ENCODE results near the gene TCAIM. TPM values are rescaled to one million over a fixed set of nuclear protein-coding genes. Genes with fewer than 3 reads are reported as not detected.

TCAIM gene
- total RNA-seq, 6 donors from 2014 or later = 10.5 to 33.5 (median 19.6) TPM

- WGBS, 2 donors = 76 to 80% methylated on average over 2 of the region's 2 CpGs
- DNase-seq = no peak
These were observed 8.1 kb upstream of the TCAIM start for GRCh38 chr3:44330444-44330843.

DNA sequence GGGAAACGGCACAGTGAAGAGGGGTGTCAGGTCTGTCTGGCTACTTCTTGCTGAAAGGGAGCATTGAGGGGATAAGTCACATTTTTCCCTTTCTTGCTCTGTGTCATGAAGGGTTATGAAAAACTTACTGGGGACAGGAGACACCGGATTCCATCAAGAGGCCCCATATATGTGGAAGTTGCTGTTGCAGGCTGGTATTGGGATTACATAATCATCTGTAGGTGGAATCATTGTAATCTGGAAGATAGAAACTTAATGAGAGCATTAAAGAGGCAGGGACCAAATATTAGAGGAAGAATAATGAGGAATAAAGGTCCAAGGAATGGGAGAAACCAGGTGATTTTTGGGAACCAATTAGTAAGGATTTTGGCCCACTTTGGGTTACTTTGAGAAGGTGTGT, 4.2 kb upstream of the TCAIM start:
- no peak overlapping the region for H3K4me3 ChIP-seq
- H3K27ac ChIP-seq = no peak overlapping the region
- TF ChIP-seq EP300 (IDR thresholded peaks at IDR 0.05) (no peak), POLR2AphosphoS5 (IDR thresholded peaks at IDR 0.05) (no peak), POLR2A (IDR thresholded peaks at IDR 0.05) (no peak), CTCF (IDR thresholded peaks at IDR 0.05) (no peak)
- 84 to 86% methylated on average over 2 of the region's 2 CpGs for WGBS, 2 donors
- H3K4me1 ChIP-seq = peaks cover 0 to 10% (median 6%) of the 10 kb centered on the region in 4 donors
- H3K36me3 ChIP-seq = no peaks in the 10 kb centered on the region
- H3K9me3 ChIP-seq = no peaks in the 10 kb centered on the region
- ATAC-seq (ENCODE audit: low FRiP score in 2 of 2) (no peak), DNase-seq (no peak)
- no peaks in the 10 kb centered on the region for H3K27me3 ChIP-seq

More at GRCh38 chr3:44330444-44330843, 8.1 kb upstream of the TCAIM start:
- H3K27ac ChIP-seq = no peak overlapping the region
- no peak for ATAC-seq (ENCODE audit: low FRiP score in 2 of 2)
- no peak overlapping the region for H3K4me3 ChIP-seq
- H3K27me3 ChIP-seq = no peaks in the 10 kb centered on the region
- no peaks in the 10 kb centered on the region for H3K4me1 ChIP-seq
- TF ChIP-seq POLR2A (IDR thresholded peaks at IDR 0.05) = no peak
- no peak for TF ChIP-seq CTCF (IDR thresholded peaks at IDR 0.05)
- no peak for TF ChIP-seq EP300 (IDR thresholded peaks at IDR 0.05)
- TF ChIP-seq POLR2AphosphoS5 (IDR thresholded peaks at IDR 0.05) = no peak
- H3K36me3 ChIP-seq = no peaks in the 10 kb centered on the region
- H3K9me3 ChIP-seq = no peaks in the 10 kb centered on the region

- Histone ChIP-seq H3K4me3 (peak overlapping the region in 3 of 4 donors; percentile 67 to 75 (median 73)), H3K9me3 (no peaks in the 10 kb centered on the region), H3K4me1 (peaks cover 23 to 40% (median 24%) of the 10 kb centered on the region in 4 donors), H3K27ac (peak overlapping the region; percentile 95 to 99 (median 97)), H3K36me3 (no peaks in the 10 kb centered on the region), H3K27me3 (no peaks in the 10 kb centered on the region)
- TF ChIP-seq POLR2AphosphoS5 (IDR thresholded peaks at IDR 0.05) (no peak), POLR2A (IDR thresholded peaks at IDR 0.05) (no peak), EP300 (IDR thresholded peaks at IDR 0.05) (no peak), CTCF (IDR thresholded peaks at IDR 0.05) (peak in 1 of 6 experiments; percentile 19)
- ATAC-seq (ENCODE audit: low FRiP score in 2 of 2) (no peak), DNase-seq (no peak)
- 60 to 64% methylated on average over 5 of the region's 5 CpGs for WGBS, 2 donors
These were observed 1.2 kb upstream of the TCAIM start for GRCh38 chr3:44337248-44337785.

GRCh38 chr3:44338828-44339127, 212 bp downstream of the TCAIM start:
- Histone ChIP-seq H3K4me1 (peaks cover 25 to 43% (median 27%) of the 10 kb centered on the region in 4 donors), H3K4me3 (peak overlapping the region; percentile 46 to 75 (median 70)), H3K9me3 (no peaks in the 10 kb centered on the region), H3K36me3 (no peaks in the 10 kb centered on the region), H3K27me3 (no peaks in the 10 kb centered on the region), H3K27ac (peak overlapping the region; percentile 95 to 99 (median 97))
- 0 to 1% methylated on average over 13 to 15 of the region's 15 CpGs for WGBS, 2 donors
- TF ChIP-seq EP300 (IDR thresholded peaks at IDR 0.05) (no peak), CTCF (IDR thresholded peaks at IDR 0.05) (no peak), POLR2AphosphoS5 (IDR thresholded peaks at IDR 0.05) (no peak), POLR2A (IDR thresholded peaks at IDR 0.05) (peak in 2 of 4 donors; percentile 28 to 71)
- DNase-seq (no peak), ATAC-seq (ENCODE audit: low FRiP score in 2 of 2) (no peak)
